NCI-H1694 (cell line): ENCODE data around the gene DOP1A.
A peak's percentile ranks its signal among the peaks of the same experiment; 100 is the strongest.
"Not testable (repeated sequence)": the region's sequence is repeated elsewhere in the genome, so short reads cannot be mapped to it uniquely, and the experiment has no call there.

Experiments used
- DNase-seq: peaks from one replicate; lab custom pipeline; 2025; lab: John Stamatoyannopoulos, UW

Gene DOP1A

GRCh38 chr6:83151114-83151513 is 83.6 kb downstream of the DOP1A start:
- no peak for DNase-seq

GRCh38 chr6:83152913-83153312 is 85.4 kb downstream of the DOP1A start:
- DNase-seq: no peak

- no peak for DNase-seq
Observed at GRCh38 chr6:83153883-83154521, 86.5 kb downstream of the DOP1A start.

- DNase-seq: no peak
Observed at GRCh38 chr6:83155794-83156193, 88.3 kb downstream of the DOP1A start.

- no peak for DNase-seq
Observed at GRCh38 chr6:83160167-83160566, 92.7 kb downstream of the DOP1A start.

DNA sequence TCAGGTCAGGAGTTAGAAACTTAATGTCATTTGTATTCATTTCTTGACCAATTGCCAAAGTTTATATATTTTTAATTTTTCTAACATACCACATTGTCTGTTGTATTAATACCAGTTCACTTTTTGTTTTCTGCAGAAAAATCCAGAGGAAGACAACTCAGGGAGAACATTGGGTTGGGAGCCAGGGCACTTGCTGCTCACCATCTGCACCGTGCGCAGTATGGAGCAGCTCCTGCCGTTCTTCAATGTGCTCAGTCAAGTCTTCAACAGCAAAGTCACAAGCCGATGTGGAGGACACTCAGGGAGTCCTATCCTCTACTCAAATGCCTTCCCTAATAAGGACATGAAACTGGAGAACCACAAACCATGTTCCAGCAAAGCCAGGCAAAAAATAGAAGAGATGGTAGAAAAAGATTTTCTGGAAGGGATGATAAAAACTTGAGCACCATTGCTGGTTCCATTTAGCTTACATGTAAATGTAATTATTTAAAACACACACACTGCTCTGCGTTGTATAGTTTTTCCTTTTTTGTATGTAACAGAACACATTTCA is 100.3 kb downstream of the DOP1A start:
- DNase-seq: no peak

GRCh38 chr6:83168556-83168955 is 101.1 kb downstream of the DOP1A start:
- no peak for DNase-seq

- DNase-seq: no peak
Observed at GRCh38 chr6:83169106-83169505, 101.6 kb downstream of the DOP1A start.

- no peak for DNase-seq
Observed at GRCh38 chr6:83169511-83169910, 102.0 kb downstream of the DOP1A start.

GRCh38 chr6:83176246-83176645 is 108.8 kb downstream of the DOP1A start:
- DNase-seq: no peak

- no peak for DNase-seq
Observed at GRCh38 chr6:83180426-83180950, 113.0 kb downstream of the DOP1A start.

- no peak for DNase-seq
Observed at GRCh38 chr6:83182114-83182513, 114.6 kb downstream of the DOP1A start.

GRCh38 chr6:83183082-83183828 is 115.8 kb downstream of the DOP1A start:
- no peak for DNase-seq

- DNase-seq: no peak
Observed at GRCh38 chr6:83185096-83185495, 117.6 kb downstream of the DOP1A start.

DNA sequence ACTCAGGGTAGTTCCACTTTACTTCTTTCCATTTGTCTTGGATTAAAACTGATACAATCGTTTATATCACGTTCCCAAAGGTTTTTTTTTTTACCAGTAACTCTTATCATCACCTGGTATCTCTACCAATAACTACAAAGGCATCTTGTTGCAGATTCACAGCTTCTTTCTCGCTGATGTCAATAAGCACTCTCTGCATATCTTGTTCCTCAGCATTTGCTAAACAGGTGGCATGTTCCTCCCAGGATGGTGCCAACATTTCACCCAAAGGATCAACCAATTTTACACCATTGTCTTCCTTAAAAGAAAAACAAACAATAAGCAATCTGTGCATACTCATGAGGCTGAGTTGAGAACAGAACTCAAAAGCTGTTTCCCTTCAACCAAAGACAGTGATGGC is 121.0 kb downstream of the DOP1A start:
- DNase-seq: no peak

DNA sequence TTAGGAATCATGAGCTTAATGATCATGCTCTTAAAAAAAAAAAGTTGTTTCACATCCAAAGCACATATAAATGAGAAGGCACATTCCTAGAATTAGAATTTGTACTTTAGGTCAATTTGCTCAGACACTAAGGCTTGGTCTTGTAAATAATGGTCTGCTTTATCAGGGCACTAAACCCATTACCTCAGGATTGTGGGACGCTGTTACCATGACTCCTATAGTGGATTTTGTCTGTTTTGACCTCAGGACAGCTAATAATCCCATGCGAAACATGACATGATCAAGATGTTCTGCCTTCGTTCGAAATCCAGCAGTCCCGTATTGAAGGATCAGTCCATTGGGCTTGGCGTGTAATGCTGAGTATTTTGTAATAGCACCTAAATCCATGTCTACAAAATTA is 123.2 kb downstream of the DOP1A start:
- DNase-seq: no peak

DNA sequence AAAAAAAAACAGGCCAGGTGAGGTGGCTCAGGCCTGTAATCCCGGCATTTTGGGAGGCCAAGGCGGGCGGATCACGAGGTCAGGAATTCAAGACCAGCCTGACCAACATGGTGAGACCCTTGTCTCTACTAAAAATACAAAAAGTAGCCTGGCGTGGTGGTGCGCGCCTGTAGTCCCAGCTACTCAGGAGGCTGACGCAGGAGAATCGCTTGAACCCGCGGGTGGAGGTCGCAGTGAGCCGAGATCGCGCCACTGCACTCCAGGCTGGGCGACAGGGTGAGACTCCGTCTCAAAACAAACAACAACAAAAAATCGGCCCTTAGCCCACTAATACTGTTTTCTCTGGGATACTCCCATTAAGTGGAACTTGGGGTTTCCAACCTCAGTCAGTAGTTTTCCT is 124.5 kb downstream of the DOP1A start:
- not testable (repeated sequence) for DNase-seq

DNA sequence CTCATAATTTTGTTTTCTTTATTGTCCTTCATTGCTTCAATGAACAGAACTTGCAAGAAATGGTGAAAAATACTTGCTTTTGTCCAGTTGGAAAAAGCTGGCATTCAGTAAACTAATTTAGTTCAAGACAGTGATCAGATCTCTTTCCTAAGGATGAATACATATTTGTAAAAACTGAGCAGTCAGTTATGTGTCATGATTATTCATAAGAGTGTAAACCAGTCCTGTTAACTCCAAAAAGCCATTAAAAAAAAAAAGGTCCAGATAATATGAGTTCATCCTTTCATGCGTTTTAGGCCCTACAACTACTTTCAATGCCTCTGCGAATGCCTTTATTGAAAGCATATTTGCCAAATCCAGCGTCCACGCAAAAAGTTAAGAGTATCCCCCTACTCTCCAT is 125.0 kb downstream of the DOP1A start:
- no peak for DNase-seq

DNA sequence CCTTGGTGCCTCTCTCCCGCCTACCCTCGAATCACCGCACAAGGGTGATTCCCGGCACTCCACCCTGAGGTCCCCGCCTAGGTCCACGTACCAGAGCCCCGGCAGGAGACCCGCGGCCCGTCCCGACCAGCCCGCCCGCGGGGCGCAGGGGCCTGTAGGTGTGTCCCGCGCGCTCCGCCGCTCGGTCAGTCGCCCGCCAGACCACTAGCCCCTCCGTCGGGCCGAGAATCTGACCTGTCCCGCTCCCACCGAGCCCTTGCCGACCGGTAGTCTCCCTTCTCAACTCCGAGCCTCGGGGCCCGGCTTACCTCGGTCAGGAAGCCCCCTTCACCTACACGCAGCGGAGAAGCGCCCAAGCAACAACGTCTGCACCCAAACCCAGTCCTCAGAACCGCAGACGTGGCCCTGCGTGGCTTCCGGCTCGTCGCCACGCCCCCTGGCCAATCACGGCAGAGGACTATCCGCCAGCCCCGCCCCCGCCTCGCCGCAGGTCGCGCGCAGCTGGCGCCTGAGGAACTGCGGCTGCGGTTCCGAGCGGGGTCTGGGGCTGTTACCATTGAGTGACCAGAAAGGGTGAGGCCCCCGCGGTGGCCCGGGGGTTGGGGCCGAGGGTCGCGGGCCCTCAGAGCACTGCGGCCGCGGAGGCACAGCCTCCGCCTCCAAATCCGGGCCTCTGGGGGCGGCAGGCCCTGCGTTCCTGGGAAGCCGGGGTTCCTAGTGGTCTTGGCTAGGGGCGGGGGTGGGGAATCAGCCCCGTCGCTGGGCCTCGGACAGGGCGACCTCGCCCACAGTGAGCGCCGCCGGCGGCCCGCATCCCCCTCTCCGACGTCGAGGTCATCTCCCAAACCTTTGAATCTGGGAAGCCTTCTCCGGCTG is 125.6 kb downstream of the DOP1A start, which contains the start of the genes PGM3 and RWDD2A:
Gene PGM3, minus strand, starts transcription at position 395 of the 876 bp plus-strand sequence. CDS start 2,253 bp downstream, outside the sequence.
Gene RWDD2A, plus strand, starts transcription at position 487 of the 876 bp plus-strand sequence. CDS start 1,095 bp downstream, outside the sequence.
- DNase-seq: peak; percentile 15

GRCh38 chr6:83193747-83194566 is 126.5 kb downstream of the DOP1A start:
- DNase-seq: no peak
